ENCODE results near the gene ARID1A. TPM values are rescaled to one million over a fixed set of nuclear protein-coding genes. Genes with fewer than 3 reads are reported as not detected.

The ARID1A gene
- total RNA-seq, 1 experiment from 2014 or later = 56.9 TPM

DNA sequence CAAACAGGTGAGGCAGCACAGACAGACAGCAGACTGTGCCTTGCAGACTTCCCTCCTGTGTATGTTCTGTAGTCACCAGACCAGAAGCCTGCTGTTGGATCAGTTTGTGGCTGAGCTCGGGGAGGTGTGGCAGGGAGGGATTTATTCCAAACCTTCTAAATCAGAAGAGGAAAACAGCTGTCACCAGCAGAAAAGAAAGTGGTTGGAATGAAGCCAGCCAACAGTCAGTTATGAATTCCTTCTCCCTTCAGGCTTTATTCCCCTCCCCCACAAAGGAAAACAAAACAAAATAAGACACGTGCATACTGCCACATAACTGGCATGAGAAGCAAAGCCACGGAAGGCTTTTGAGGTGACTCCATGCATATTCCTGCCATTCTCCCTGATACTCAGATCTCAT, 72.9 kb downstream of the ARID1A start:
- Mint-ChIP-seq H3K27me3 (ENCODE audit: insufficient read depth, unreplicated experiment) (no peaks in the 10 kb centered on the region), H3K4me3 (ENCODE audit: unreplicated experiment) (no peak overlapping the region), H3K27ac (ENCODE audit: low read depth, unreplicated experiment) (peak overlapping the region; percentile 70), H3K36me3 (ENCODE audit: insufficient read depth, unreplicated experiment) (peaks cover 95% of the 10 kb centered on the region), H3K4me1 (ENCODE audit: insufficient read depth, unreplicated experiment) (peaks cover 38% of the 10 kb centered on the region), H3K9me3 (ENCODE audit: unreplicated experiment) (no peaks in the 10 kb centered on the region)
- TF ChIP-seq, protein P1, sequence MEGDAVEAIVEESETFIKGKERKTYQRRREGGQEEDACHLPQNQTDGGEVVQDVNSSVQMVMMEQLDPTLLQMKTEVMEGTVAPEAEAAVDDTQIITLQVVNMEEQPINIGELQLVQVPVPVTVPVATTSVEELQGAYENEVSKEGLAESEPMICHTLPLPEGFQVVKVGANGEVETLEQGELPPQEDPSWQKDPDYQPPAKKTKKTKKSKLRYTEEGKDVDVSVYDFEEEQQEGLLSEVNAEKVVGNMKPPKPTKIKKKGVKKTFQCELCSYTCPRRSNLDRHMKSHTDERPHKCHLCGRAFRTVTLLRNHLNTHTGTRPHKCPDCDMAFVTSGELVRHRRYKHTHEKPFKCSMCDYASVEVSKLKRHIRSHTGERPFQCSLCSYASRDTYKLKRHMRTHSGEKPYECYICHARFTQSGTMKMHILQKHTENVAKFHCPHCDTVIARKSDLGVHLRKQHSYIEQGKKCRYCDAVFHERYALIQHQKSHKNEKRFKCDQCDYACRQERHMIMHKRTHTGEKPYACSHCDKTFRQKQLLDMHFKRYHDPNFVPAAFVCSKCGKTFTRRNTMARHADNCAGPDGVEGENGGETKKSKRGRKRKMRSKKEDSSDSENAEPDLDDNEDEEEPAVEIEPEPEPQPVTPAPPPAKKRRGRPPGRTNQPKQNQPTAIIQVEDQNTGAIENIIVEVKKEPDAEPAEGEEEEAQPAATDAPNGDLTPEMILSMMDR (IDR thresholded peaks at IDR 0.05; ENCODE audit: unreplicated experiment) = no peak
- no TSS peak for BruUV-seq (replicated peaks)
- DNase-seq (ENCODE audit: unreplicated experiment) = peak; percentile 58
- intact Hi-C loops (cut with micrococcal nuclease) = no loop called here
- POLR2A ChIA-PET = interaction anchor here (0.7 to 6.0 kb wide), 15 partner anchors 8 to 268 kb away, joined by 3 to 32 read pairs (median 4); partner anchors contain the start of gene PIGV
- CTCF ChIA-PET = interaction anchor here (0.6 to 1.9 kb wide), 3 partner anchors 17 to 150 kb away, joined by 3 to 5 read pairs (median 4); no protein-coding TSS in a partner anchor

GRCh38 chr1:26771285-26771642, 75.4 kb downstream of the ARID1A start:
- TF ChIP-seq, protein P1 (IDR thresholded peaks at IDR 0.05; ENCODE audit: unreplicated experiment) = no peak
- no peak for DNase-seq (ENCODE audit: unreplicated experiment)
- H3K9me3 Mint-ChIP-seq (ENCODE audit: unreplicated experiment) = no peaks in the 10 kb centered on the region
- ChIA-PET POLR2A (interaction anchor here (0.6 to 6.0 kb wide), 4 partner anchors 13 to 54 kb away, joined by 3 to 32 read pairs (median 4); partner anchors contain the start of gene PIGV), CTCF (interaction anchor here (0.5 to 2.1 kb wide), 5 partner anchors 15 to 81 kb away, joined by 3 to 8 read pairs (median 3); partner anchors contain the start of gene PIGV)
- H3K4me1 Mint-ChIP-seq (ENCODE audit: insufficient read depth, unreplicated experiment) = peaks cover 38% of the 10 kb centered on the region
- BruUV-seq (replicated peaks) = no TSS peak
- H3K36me3 Mint-ChIP-seq (ENCODE audit: insufficient read depth, unreplicated experiment) = peaks cover 95% of the 10 kb centered on the region
- no peak overlapping the region for H3K27ac Mint-ChIP-seq (ENCODE audit: low read depth, unreplicated experiment)
- intact Hi-C loops (cut with micrococcal nuclease) = loop anchor here (5.0 kb wide), 1 partner anchor 49 kb away; no protein-coding TSS in a partner anchor
- no peaks in the 10 kb centered on the region for H3K27me3 Mint-ChIP-seq (ENCODE audit: insufficient read depth, unreplicated experiment)
- no peak overlapping the region for H3K4me3 Mint-ChIP-seq (ENCODE audit: unreplicated experiment)

- Mint-ChIP-seq H3K27me3 (ENCODE audit: insufficient read depth, unreplicated experiment) (no peaks in the 10 kb centered on the region), H3K4me1 (ENCODE audit: insufficient read depth, unreplicated experiment) (peaks cover 38% of the 10 kb centered on the region), H3K9me3 (ENCODE audit: unreplicated experiment) (no peaks in the 10 kb centered on the region), H3K36me3 (ENCODE audit: insufficient read depth, unreplicated experiment) (peaks cover 95% of the 10 kb centered on the region), H3K4me3 (ENCODE audit: unreplicated experiment) (no peak overlapping the region), H3K27ac (ENCODE audit: low read depth, unreplicated experiment) (no peak overlapping the region)
- no TSS peak for BruUV-seq (replicated peaks)
- ChIA-PET CTCF (interaction anchor here (0.5 to 2.1 kb wide), 4 partner anchors 14 to 80 kb away, joined by 3 to 8 read pairs (median 4); partner anchors contain the start of gene PIGV), POLR2A (interaction anchor here (0.6 to 6.0 kb wide), 6 partner anchors 10 to 1671 kb away, joined by 3 to 32 read pairs (median 4); partner anchors contain the start of gene PIGV)
- TF ChIP-seq, protein P1 (IDR thresholded peaks at IDR 0.05; ENCODE audit: unreplicated experiment) = no peak
- DNase-seq (ENCODE audit: unreplicated experiment) = peak; percentile 95
- intact Hi-C loops (cut with micrococcal nuclease) = loop anchor here (5.0 kb wide), 1 partner anchor 49 kb away; no protein-coding TSS in a partner anchor
Measured at GRCh38 chr1:26771643-26772321, 76.0 kb downstream of the ARID1A start.

- Mint-ChIP-seq H3K9me3 (ENCODE audit: unreplicated experiment) (no peaks in the 10 kb centered on the region), H3K4me1 (ENCODE audit: insufficient read depth, unreplicated experiment) (peaks cover 37% of the 10 kb centered on the region), H3K27ac (ENCODE audit: low read depth, unreplicated experiment) (no peak overlapping the region), H3K36me3 (ENCODE audit: insufficient read depth, unreplicated experiment) (peaks cover 96% of the 10 kb centered on the region), H3K4me3 (ENCODE audit: unreplicated experiment) (no peak overlapping the region), H3K27me3 (ENCODE audit: insufficient read depth, unreplicated experiment) (no peaks in the 10 kb centered on the region)
- CTCF ChIA-PET = interaction anchor here (2.1 kb wide), 1 partner anchor 15 kb away, joined by 8 read pairs; the partner anchor contains the start of gene PIGV
- POLR2A ChIA-PET = interaction anchor here (1.0 kb wide), 1 partner anchor 9 kb away, joined by 6 read pairs; no protein-coding TSS in a partner anchor
- no TSS peak for BruUV-seq (replicated peaks)
- DNase-seq (ENCODE audit: unreplicated experiment) = peak; percentile 30
- intact Hi-C loops (cut with micrococcal nuclease) = loop anchor here (5.0 kb wide), 1 partner anchor 50 kb away; no protein-coding TSS in a partner anchor
- TF ChIP-seq, protein P1 (IDR thresholded peaks at IDR 0.05; ENCODE audit: unreplicated experiment) = no peak
Measured at GRCh38 chr1:26772687-26773086, 76.9 kb downstream of the ARID1A start.
